Fibroblast of upper back skin (primary cell): Measurements from ENCODE around the gene D2HGDH.
A peak's percentile ranks its signal among the peaks of the same experiment; 100 is the strongest.

Source experiments
- DNase-seq: peaks from one replicate; pipeline ENCODE4 v3.0.0-alpha.2; 2013

Gene D2HGDH

GRCh38 chr2:241734467-241735208 lies at the start of gene D2HGDH:
Gene D2HGDH (plus strand): TSS chr2:241734630. CDS start chr2:241735225, 595 bp downstream.
- DNase-seq = peak; percentile 83

- DNase-seq = no peak
Observed at GRCh38 chr2:241686324-241686649, 48.1 kb upstream of the D2HGDH start.

GRCh38 chr2:241686650-241687425 lies 47.6 kb upstream of the D2HGDH start, which contains the start of gene DTYMK:
Gene DTYMK (minus strand): TSS chr2:241686815. CDS start chr2:241686783, 32 bp downstream.
- DNase-seq = peak; percentile 96

- no peak for DNase-seq
Observed at GRCh38 chr2:241689306-241689705, 45.1 kb upstream of the D2HGDH start.

- DNase-seq = no peak
Observed at GRCh38 chr2:241690202-241690717, 44.2 kb upstream of the D2HGDH start.

- peak; percentile 87 for DNase-seq
Observed at GRCh38 chr2:241692448-241692847, 42.0 kb upstream of the D2HGDH start.

- peak; percentile 60 for DNase-seq
Observed at GRCh38 chr2:241695651-241696050, 38.8 kb upstream of the D2HGDH start.

GRCh38 chr2:241701149-241701398 lies 33.4 kb upstream of the D2HGDH start:
- no peak for DNase-seq

- DNase-seq = peak; percentile 92
Observed at GRCh38 chr2:241701399-241702154, 32.9 kb upstream of the D2HGDH start, which contains the start of gene ING5. Gene ING5 (plus strand): TSS chr2:241702039. CDS start chr2:241702066, 27 bp downstream.

- DNase-seq = peak; percentile 75
Observed at GRCh38 chr2:241702155-241703031, 32.0 kb upstream of the D2HGDH start.

GRCh38 chr2:241703032-241703604 lies 31.3 kb upstream of the D2HGDH start:
- DNase-seq = no peak

- DNase-seq = no peak
Observed at GRCh38 chr2:241706537-241706936, 27.9 kb upstream of the D2HGDH start.

GRCh38 chr2:241708879-241709278 lies 25.6 kb upstream of the D2HGDH start:
- no peak for DNase-seq

- no peak for DNase-seq
Observed at GRCh38 chr2:241719093-241719492, 15.3 kb upstream of the D2HGDH start.

- no peak for DNase-seq
Observed at GRCh38 chr2:241720099-241720498, 14.3 kb upstream of the D2HGDH start.

GRCh38 chr2:241720560-241720959 lies 13.9 kb upstream of the D2HGDH start:
- no peak for DNase-seq

GRCh38 chr2:241721852-241722251 lies 12.6 kb upstream of the D2HGDH start:
- no peak for DNase-seq

- no peak for DNase-seq
Observed at GRCh38 chr2:241722896-241723454, 11.5 kb upstream of the D2HGDH start.

- no peak for DNase-seq
Observed at GRCh38 chr2:241724259-241724974, 10.0 kb upstream of the D2HGDH start.

GRCh38 chr2:241724975-241725870 lies 9.2 kb upstream of the D2HGDH start:
- DNase-seq = no peak
